K562 (cell line): ENCODE results near the gene FTH1. TPM values are rescaled to one million over a fixed set of nuclear protein-coding genes. Genes with fewer than 3 reads are reported as not detected.

Experiments used
- ATAC-seq: fragments of 200-7000 bp; cut with Tn5 transposase; 3 replicates; pipeline ENCODE4 v1.9.1; 2020; ENCODE audit warnings: moderate library complexity
- BruUV-seq: library from RNA; stranded (reverse); fragments of 400-500 nt; replicated peaks from 2 replicates; lab custom pipeline; 2021; lab: Mats Ljungman, UMichigan
- CTCF ChIA-PET: fragments of 300-600 bp; formaldehyde crosslinking; extraction: SDS; loops from one replicate; lab custom pipeline; 2021; ENCODE audit warnings: low intra/inter-chr PET ratio; lab: Yijun Ruan, JAX
- POLR2A ChIA-PET: fragments of 300-600, 350-650 bp; sonication (Branson Sonifier 250); formaldehyde crosslinking; extraction: SDS; loops from one replicate; lab custom pipeline; 2021; ENCODE audit warnings: antibody characterized with exemption, inconsistent platforms; lab: Yijun Ruan, JAX
- DNase-seq, 4 experiments: peaks; one replicate each; pipeline versions ENCODE4 v3.0.0 to v3.0.0-alpha.2; 2011 to 2018; ENCODE audit warnings: low spot score in 3 of 4, mixed read lengths in 3 of 4; ENCODE audit errors: extremely low read depth in 1 of 4
- FAIRE-seq: peaks from 2 replicates; lab custom pipeline; 2011; peaks lifted over from hg19 to GRCh38; lab: Jason Lieb, UNC
- H2AFZ ChIP-seq: 2 replicates; pipeline ENCODE4 v1.6.0; 2011; ENCODE audit warnings: low read depth, low read length, control low read depth, inconsistent platforms
- H3K27ac ChIP-seq: fragments of 200-600 bp; 3 replicates; pipeline ENCODE4 v1.8.0; 2011; ENCODE audit warnings: low read depth, mild to moderate bottlenecking, control low read depth, inconsistent platforms, low read length, moderate library complexity, mixed read lengths; ENCODE audit errors: extremely low read depth
- H3K27me3 ChIP-seq, 2 experiments: fragments of 300-600 bp in 1 of 2; 2 replicates in 1 of 2; 3 replicates in 1 of 2; pipeline versions ENCODE4 v1.6.0 to v1.8.0; 2011; ENCODE audit warnings: inconsistent platforms in 2 of 2, low read length in 2 of 2, mild to moderate bottlenecking in 1 of 2, mixed read lengths in 1 of 2, moderate library complexity in 1 of 2; ENCODE audit not compliant: control insufficient read depth in 2 of 2, insufficient read depth in 2 of 2
- H3K36me3 ChIP-seq: fragments of 300-600 bp; 3 replicates; pipeline ENCODE4 v1.8.0; 2011; ENCODE audit warnings: mild to moderate bottlenecking, low read length, inconsistent platforms; ENCODE audit not compliant: control insufficient read depth, insufficient read depth
- H3K4me1 ChIP-seq, 2 experiments: fragments of 200-600 bp in 1 of 2; replicated peaks in 1 of 2; 2 replicates in 1 of 2; 3 replicates in 1 of 2; pipeline versions ENCODE4 v1.5.1 to v1.8.0; 2011; ENCODE audit warnings: inconsistent platforms in 2 of 2, low read length in 2 of 2, mild to moderate bottlenecking in 1 of 2, mixed read lengths in 1 of 2, moderate library complexity in 1 of 2; ENCODE audit not compliant: control insufficient read depth in 2 of 2, insufficient read depth in 2 of 2
- H3K4me2 ChIP-seq: 2 replicates; pipeline ENCODE4 v1.6.1; 2011; ENCODE audit warnings: low read length, control low read depth, inconsistent platforms, mixed read lengths; ENCODE audit not compliant: insufficient read depth
- H3K4me3 ChIP-seq: fragments of 200-600 bp; sonication (generic), shearing (Covaris generic); 2 replicates; pipeline ENCODE4 v1.5.1; 2016; ENCODE audit warnings: control low read depth, inconsistent platforms
- H3K79me2 ChIP-seq: fragments of 200-600 bp; 3 replicates; pipeline ENCODE4 v1.8.0; 2011; ENCODE audit warnings: low read length, inconsistent platforms; ENCODE audit not compliant: control insufficient read depth, insufficient read depth
- H3K9ac ChIP-seq, 2 experiments: 2 replicates each; pipeline versions ENCODE4 v1.6.0 to v1.6.1; 2011; ENCODE audit warnings: low read depth in 2 of 2, low read length in 2 of 2, control low read depth in 1 of 2, inconsistent platforms in 1 of 2, mild to moderate bottlenecking in 1 of 2, mixed read lengths in 1 of 2; ENCODE audit not compliant: insufficient read depth in 1 of 2
- H3K9me1 ChIP-seq: one replicate; pipeline ENCODE4 v1.6.0; 2011; ENCODE audit warnings: inconsistent platforms, mild to moderate bottlenecking, low read length, moderate library complexity; ENCODE audit not compliant: control insufficient read depth, insufficient read depth
- H3K9me3 ChIP-seq: replicated peaks from 2 replicates; pipeline ENCODE4 v1.5.1; 2011; ENCODE audit warnings: low read depth, low read length, inconsistent platforms; ENCODE audit not compliant: control insufficient read depth, insufficient read depth
- H4K20me1 ChIP-seq: replicated peaks from 2 replicates; pipeline ENCODE4 v1.6.1; 2011; ENCODE audit warnings: low read length, inconsistent platforms, mixed read lengths; ENCODE audit not compliant: control insufficient read depth, insufficient read depth
- BCOR ChIP-seq: fragments of 450-650 bp; IDR thresholded peaks from 2 replicates; pipeline ENCODE4 v1.6.1; 2016
- CCNT2 ChIP-seq: IDR thresholded peaks from 2 replicates; pipeline ENCODE4 v1.6.1; 2011; ENCODE audit warnings: borderline replicate concordance, low read depth, mild to moderate bottlenecking, moderate library complexity, mixed read lengths, low read length; ENCODE audit not compliant: insufficient read length; ENCODE audit errors: extremely low read depth
- E2F4 ChIP-seq: sonication (generic); formaldehyde crosslinking; IDR thresholded peaks from 2 replicates; pipeline ENCODE4 v1.8.0; 2022; ENCODE audit warnings: mild to moderate bottlenecking, low read depth, missing genetic modification reagents
- E2F6 ChIP-seq, 2 experiments: IDR thresholded peaks; 2 replicates each; pipeline ENCODE4 v1.6.1; 2011; ENCODE audit warnings: borderline replicate concordance in 1 of 2, control low read depth in 1 of 2, low read depth in 1 of 2, low read length in 1 of 2, mild to moderate bottlenecking in 1 of 2, mixed read lengths in 1 of 2, moderate library complexity in 1 of 2; ENCODE audit not compliant: insufficient read depth in 1 of 2, insufficient read length in 1 of 2, poor library complexity in 1 of 2, severe bottlenecking in 1 of 2; ENCODE audit errors: extremely low read depth in 1 of 2
- FOXA1 ChIP-seq: fragments of 450-650 bp; IDR thresholded peaks from 2 replicates; pipeline ENCODE4 v1.6.1; 2016; ENCODE audit warnings: mild to moderate bottlenecking, borderline replicate concordance
- GTF2B ChIP-seq: IDR thresholded peaks from 2 replicates; pipeline ENCODE4 v1.6.1; 2011; ENCODE audit not compliant: insufficient read length; ENCODE audit errors: extremely low read depth
- HDAC3 ChIP-seq: fragments of 450-650 bp; IDR thresholded peaks from 2 replicates; pipeline ENCODE4 v1.6.1; 2018; ENCODE audit warnings: borderline replicate concordance, mild to moderate bottlenecking, moderate library complexity; ENCODE audit not compliant: partially characterized antibody
- HNRNPUL1 ChIP-seq: fragments of 200-400 bp; formaldehyde crosslinking; IDR thresholded peaks from 2 replicates; pipeline ENCODE4 v1.6.1; 2017; ENCODE audit warnings: low read length
- MCM2 ChIP-seq: fragments of 450-650 bp; IDR thresholded peaks from 2 replicates; pipeline ENCODE4 v1.6.1; 2017; ENCODE audit warnings: low read depth, mild to moderate bottlenecking
- MTA1 ChIP-seq: fragments of 450-650 bp; IDR thresholded peaks from 2 replicates; pipeline ENCODE4 v1.6.1; 2017; ENCODE audit warnings: borderline replicate concordance
- NFIX ChIP-seq: fragments of 250-450 bp; sonication (Bioruptor Pico); IDR thresholded peaks from 2 replicates; pipeline ENCODE4 v1.4.0; 2020; ENCODE audit warnings: low read depth, mild to moderate bottlenecking, moderate library complexity
- RCOR1 ChIP-seq, 2 experiments: IDR thresholded peaks; 2 replicates each; pipeline ENCODE4 v1.6.1; 2012; ENCODE audit warnings: low read depth in 2 of 2, low read length in 2 of 2, borderline replicate concordance in 1 of 2, improper control_type of control experiment in 1 of 2
- SIX5 ChIP-seq, 2 experiments: IDR thresholded peaks; 2 replicates each; pipeline ENCODE4 v1.6.1; 2011; ENCODE audit warnings: low read length in 2 of 2, borderline replicate concordance in 1 of 2, low read depth in 1 of 2, mild to moderate bottlenecking in 1 of 2, moderate library complexity in 1 of 2; ENCODE audit not compliant: insufficient read depth in 1 of 2
- ZBED1 ChIP-seq: IDR thresholded peaks from 2 replicates; pipeline ENCODE4 v1.6.1; 2014
- ZNF311 ChIP-seq: fragments of 250-450 bp; sonication (Bioruptor Pico); IDR thresholded peaks from 2 replicates; pipeline ENCODE4 v1.4.0; 2020; ENCODE audit warnings: mild to moderate bottlenecking, moderate library complexity
- ZNF354B ChIP-seq: fragments of 250-450 bp; sonication (Bioruptor Pico); IDR thresholded peaks from 2 replicates; pipeline ENCODE4 v1.4.0; 2020
- ZNF57 ChIP-seq: fragments of 450-650 bp; formaldehyde crosslinking; IDR thresholded peaks from 2 replicates; pipeline ENCODE4 v1.4.0; 2020; ENCODE audit warnings: mild to moderate bottlenecking, moderate library complexity
- WGBS: fragments of 100-300 bp; shearing (Covaris generic); methylation state at CpG from one replicate; pipeline ENCODE4 v1.1.6; 2016; ENCODE audit warnings: low coverage, mixed read lengths; ENCODE audit not compliant: insufficient coverage; ENCODE audit errors: missing lambda C conversion rate; 5-methylcytosine and 5-hydroxymethylcytosine counted together
- in situ Hi-C: fragments of 300-500 bp; cut with MboI; formaldehyde crosslinking; loops from 4 replicates; pipeline ENCODE4 v1.15.0; 2018; ENCODE audit warnings: inconsistent platforms, mixed read lengths
- intact Hi-C: fragments of 100-400 bp; cut with micrococcal nuclease; formaldehyde crosslinking; loops from 2 replicates; pipeline ENCODE4 v1.14.2; 2022
- polyA plus RNA-seq, 8 experiments: library from polyadenylated mRNA; depleted of rRNA in 4 of 8; stranded (reverse) in 5 of 8; unstranded in 3 of 8; fragments of >200 nt; fragmentation: Nextera tagmentation in 2 of 8; fragmentation: Illumina TruSeq in 1 of 8; extraction: Ambion mirVana in 2 of 8; extraction: Trizol in 1 of 8; gene quantifications; 2 replicates each; pipeline versions ENCODE4 v1.2.1 to v1.2.3, GENCODE V29; 2011 to 2014; ENCODE audit warnings: inconsistent platforms in 1 of 8, missing spikeins in 1 of 8
- total RNA-seq, 7 experiments: library from RNA; depleted of rRNA in 6 of 7; stranded (reverse); fragments of >200 nt in 6 of 7; fragmentation: Illumina TruSeq in 2 of 7; extraction: Trizol in 2 of 7; gene quantifications; 2 replicates each; pipeline versions ENCODE4 v1.2.1 to v1.2.3, GENCODE V29; 2011 to 2021; ENCODE audit warnings: low replicate concordance in 1 of 7
- TF ChIP-seq, protein P1 (sequence below): fragments of 450-650 bp; formaldehyde crosslinking; IDR thresholded peaks from 2 replicates; pipeline ENCODE4 v1.4.0; 2020; ENCODE audit warnings: mild to moderate bottlenecking, moderate library complexity

Gene FTH1
- total and polyA plus RNA-seq, 9 of the 15 experiments (the other 6 are each of a cell fraction or from before 2014, with no cell fraction given), result 370 to 3,146 (median 802) TPM

GRCh38 chr11:61957021-61957770 is 10.2 kb downstream of the FTH1 start:
- BruUV-seq, result no TSS peak
- Histone ChIP-seq H3K9ac (no peak overlapping the region), H3K36me3 (no peaks in the 10 kb centered on the region), H3K4me1 (peaks cover 33% of the 10 kb centered on the region in 2 experiments), H3K79me2 (no peaks in the 10 kb centered on the region), H3K9me3 (no peaks in the 10 kb centered on the region), H2AFZ (no peak overlapping the region), H3K4me2 (no peak overlapping the region), H3K27ac (no peak overlapping the region), H4K20me1 (no peaks in the 10 kb centered on the region), H3K9me1 (peaks cover 6% of the 10 kb centered on the region), H3K4me3 (no peak overlapping the region), H3K27me3 (no peaks in the 10 kb centered on the region)
- ChIA-PET POLR2A (interaction anchor here (0.6 to 1.2 kb wide), 5 partner anchors 9 to 17 kb away, joined by 3 to 4 read pairs (median 3); partner anchors contain the start of gene FTH1), CTCF (no interaction called here)
- no peak for ATAC-seq
- in situ Hi-C loops, result no loop called here
- WGBS, result 58% methylated on average over 5 of the region's 7 CpGs
- intact Hi-C loops, result no loop called here
- no peak for DNase-seq
- no peak for FAIRE-seq
- TF ChIP-seq ZBED1 (no peak), MTA1 (no peak), NFIX (CRISPR knock-in tag) (no peak), ZNF354B (CRISPR knock-in tag) (no peak), ZNF57 (CRISPR knock-in tag) (no peak), E2F6 (IDR thresholded peaks at IDR 0.05; ENCODE audit: borderline replicate concordance in 1 of 2, extremely low read depth in 1 of 2, insufficient read depth in 1 of 2, insufficient read length in 1 of 2, low read depth in 1 of 2, low read length in 1 of 2, poor library complexity in 1 of 2, severe bottlenecking in 1 of 2) (no peak), ZNF311 (CRISPR knock-in tag) (no peak), SIX5 (IDR thresholded peaks at IDR 0.05; ENCODE audit: borderline replicate concordance in 1 of 2, insufficient read depth in 1 of 2, low read depth in 1 of 2, low read length in 2 of 2) (no peak), BCOR (no peak), E2F4 (CRISPR knock-in tag) (no peak), GTF2B (no peak), RCOR1 (IDR thresholded peaks at IDR 0.05; ENCODE audit: borderline replicate concordance in 1 of 2, low read depth in 2 of 2, low read length in 2 of 2) (no peak), HDAC3 (no peak), HNRNPUL1 (no peak), FOXA1 (no peak), MCM2 (no peak), CCNT2 (no peak)
- TF ChIP-seq, protein P1, sequence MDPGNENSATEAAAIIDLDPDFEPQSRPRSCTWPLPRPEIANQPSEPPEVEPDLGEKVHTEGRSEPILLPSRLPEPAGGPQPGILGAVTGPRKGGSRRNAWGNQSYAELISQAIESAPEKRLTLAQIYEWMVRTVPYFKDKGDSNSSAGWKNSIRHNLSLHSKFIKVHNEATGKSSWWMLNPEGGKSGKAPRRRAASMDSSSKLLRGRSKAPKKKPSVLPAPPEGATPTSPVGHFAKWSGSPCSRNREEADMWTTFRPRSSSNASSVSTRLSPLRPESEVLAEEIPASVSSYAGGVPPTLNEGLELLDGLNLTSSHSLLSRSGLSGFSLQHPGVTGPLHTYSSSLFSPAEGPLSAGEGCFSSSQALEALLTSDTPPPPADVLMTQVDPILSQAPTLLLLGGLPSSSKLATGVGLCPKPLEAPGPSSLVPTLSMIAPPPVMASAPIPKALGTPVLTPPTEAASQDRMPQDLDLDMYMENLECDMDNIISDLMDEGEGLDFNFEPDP (CRISPR knock-in tag), result no peak
